Measurements from ENCODE around the gene PSMB7.

- no peak for TF ChIP-seq HDAC1 (CRISPR knock-in tag; IDR thresholded peaks at IDR 0.05)
- no peak for TF ChIP-seq EZH2 (conservative IDR thresholded peaks at IDR 0.05; ENCODE audit: low read depth, low read length)
These were observed 26.8 kb downstream of the PSMB7 start for GRCh38 chr9:124388275-124389048.
